Lower leg skin (tissue), 3 donors: ENCODE data around the gene PCSK6.

ENCODE experiments used
- POLR2A ChIP-seq, 2 donors: fragments of 450-650 bp; IDR thresholded peaks; one replicate each; pipeline ENCODE4 v1.6.1; 2016 to 2017; ENCODE audit warnings: antibody characterized with exemption in 2 of 2, mild to moderate bottlenecking in 1 of 2, moderate library complexity in 1 of 2
- TF ChIP-seq, protein P1 (sequence below), 3 donors: fragments of 450-650 bp; IDR thresholded peaks; one replicate each; pipeline ENCODE4 v1.5.1; 2016; ENCODE audit warnings: antibody characterized with exemption in 3 of 3, mild to moderate bottlenecking in 3 of 3, moderate library complexity in 2 of 3

DNA sequence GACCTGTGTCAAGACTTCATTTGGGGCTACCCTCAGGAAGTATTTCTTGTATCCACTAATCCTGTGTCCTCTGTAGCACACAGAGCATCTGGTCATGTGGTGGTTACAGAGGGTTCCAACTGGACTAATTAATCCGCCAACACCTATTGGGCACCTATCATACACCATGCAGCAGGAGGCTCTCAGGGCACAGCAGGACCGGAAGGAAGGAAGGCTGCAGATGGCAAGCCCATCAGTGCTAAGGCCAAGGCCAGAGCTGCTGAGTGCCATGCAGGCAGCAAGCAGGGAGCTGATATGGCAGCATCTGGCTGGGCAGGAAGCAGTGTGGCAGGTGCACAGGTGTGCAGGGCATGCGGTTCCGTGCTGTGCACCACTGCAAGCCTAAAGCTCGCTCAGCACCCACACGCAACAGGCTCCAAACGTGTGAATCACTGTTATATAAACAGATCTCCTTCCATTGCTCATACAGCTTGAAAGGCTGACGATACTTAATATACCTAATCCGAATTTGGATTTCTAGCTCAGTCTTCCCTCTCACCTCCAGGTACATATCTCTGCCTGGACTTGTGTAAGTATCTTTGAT lies 130.1 kb downstream of the PCSK6 start:
- TF ChIP-seq, protein P1, sequence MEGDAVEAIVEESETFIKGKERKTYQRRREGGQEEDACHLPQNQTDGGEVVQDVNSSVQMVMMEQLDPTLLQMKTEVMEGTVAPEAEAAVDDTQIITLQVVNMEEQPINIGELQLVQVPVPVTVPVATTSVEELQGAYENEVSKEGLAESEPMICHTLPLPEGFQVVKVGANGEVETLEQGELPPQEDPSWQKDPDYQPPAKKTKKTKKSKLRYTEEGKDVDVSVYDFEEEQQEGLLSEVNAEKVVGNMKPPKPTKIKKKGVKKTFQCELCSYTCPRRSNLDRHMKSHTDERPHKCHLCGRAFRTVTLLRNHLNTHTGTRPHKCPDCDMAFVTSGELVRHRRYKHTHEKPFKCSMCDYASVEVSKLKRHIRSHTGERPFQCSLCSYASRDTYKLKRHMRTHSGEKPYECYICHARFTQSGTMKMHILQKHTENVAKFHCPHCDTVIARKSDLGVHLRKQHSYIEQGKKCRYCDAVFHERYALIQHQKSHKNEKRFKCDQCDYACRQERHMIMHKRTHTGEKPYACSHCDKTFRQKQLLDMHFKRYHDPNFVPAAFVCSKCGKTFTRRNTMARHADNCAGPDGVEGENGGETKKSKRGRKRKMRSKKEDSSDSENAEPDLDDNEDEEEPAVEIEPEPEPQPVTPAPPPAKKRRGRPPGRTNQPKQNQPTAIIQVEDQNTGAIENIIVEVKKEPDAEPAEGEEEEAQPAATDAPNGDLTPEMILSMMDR (IDR thresholded peaks at IDR 0.05), result no peak
- TF ChIP-seq POLR2A (IDR thresholded peaks at IDR 0.05), result no peak
